ENCODE measurements around the gene LAIR2.
"Not testable (repeated sequence)": the region's sequence is repeated elsewhere in the genome, so short reads cannot be mapped to it uniquely, and the experiment has no call there.

LAIR2 gene

GRCh38 chr19:54495284-54495683, 7.3 kb upstream of the LAIR2 start:
- DNase-seq: not testable (repeated sequence)

DNA sequence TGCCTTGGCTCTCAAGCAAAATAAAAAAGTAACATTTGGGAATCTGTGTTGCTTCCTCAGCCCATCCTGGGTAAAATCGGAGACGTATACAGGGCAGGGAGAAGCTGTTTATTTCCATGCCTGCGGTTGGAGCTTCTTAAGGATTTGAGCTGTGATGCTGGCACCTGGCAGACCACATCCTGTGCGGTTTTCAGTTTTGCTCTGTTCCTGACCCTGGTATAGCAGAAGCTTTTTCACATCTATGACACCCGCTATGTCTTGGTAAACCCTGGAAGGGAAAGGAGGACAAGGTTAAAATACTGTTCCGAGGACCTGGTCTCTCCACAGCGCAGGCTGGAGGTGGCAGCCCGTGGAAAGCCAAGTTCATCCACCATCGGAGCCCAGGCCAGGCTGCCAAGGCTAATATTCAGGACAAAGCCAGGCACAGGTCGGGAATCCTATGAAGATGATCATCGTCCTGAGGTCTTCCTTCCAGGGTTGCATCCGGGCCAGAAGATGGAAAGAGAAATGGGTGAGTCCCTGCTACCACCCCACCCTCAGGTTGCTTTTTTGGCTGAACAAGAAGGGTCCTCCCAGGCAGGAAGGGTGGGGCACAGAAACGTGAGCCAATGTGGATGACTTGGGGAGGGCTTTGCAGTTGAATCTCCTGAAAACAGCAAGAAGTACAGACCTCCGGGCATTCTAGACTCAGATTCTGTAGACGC, 4.7 kb upstream of the LAIR2 start:
- DNase-seq: not testable (repeated sequence)

GRCh38 chr19:54498451-54498772, 4.2 kb upstream of the LAIR2 start:
- DNase-seq: not testable (repeated sequence)

DNA sequence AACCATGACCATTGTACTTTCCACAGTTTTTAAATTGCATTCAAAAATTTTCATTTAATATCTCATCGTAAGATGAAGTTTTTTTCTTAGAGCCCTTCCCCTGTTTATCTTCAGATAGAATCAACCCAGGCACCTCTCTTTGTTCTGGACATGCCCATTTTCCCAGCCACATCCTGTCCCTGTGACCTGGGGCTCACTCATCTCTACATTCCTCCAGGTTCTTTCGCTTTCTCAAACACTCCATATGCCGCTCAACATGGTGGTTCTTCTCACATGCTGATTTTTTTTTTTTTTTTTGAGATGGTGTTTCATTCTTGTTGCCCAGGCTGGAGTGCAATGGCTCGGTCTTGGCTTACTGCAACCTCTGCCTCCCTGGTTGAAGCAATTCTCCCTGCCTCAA, 2.9 kb downstream of the LAIR2 start:
- not testable (repeated sequence) for DNase-seq

- DNase-seq: no peak
These were observed 3.4 kb downstream of the LAIR2 start for GRCh38 chr19:54506079-54506478.

DNA sequence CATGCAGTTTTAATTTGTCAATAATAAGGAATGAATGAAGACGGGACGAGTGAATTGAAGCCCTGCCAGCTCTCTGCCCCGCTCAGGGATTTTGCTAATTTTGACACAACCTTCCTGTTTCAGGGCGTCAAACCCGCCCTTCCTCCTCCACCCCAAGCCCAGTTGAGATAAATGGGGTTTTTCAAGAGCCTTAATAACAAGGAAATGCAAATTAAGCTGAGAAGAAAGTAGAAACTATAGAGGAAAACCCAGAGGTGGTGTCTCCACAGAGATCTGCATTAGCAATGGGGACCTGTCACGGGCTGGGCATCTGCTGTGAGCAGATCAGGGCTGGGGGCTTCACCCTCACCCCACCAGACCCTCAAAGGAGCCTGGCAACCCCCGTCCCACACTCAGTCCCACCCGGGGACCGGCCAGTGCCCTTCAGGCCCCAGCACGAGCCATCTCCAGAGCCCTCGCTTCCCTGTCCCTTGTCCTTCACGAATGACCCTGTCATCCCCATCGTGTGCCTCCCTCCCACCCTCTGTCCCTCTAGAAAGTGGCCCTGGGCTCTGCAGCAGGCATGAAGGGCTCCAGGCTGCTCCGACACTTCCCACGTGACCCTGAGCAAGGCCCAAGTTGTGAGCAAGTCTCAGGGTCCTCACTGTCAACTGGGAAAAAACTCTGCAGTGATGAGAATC, 4.5 kb downstream of the LAIR2 start:
- DNase-seq: not testable (repeated sequence)

DNA sequence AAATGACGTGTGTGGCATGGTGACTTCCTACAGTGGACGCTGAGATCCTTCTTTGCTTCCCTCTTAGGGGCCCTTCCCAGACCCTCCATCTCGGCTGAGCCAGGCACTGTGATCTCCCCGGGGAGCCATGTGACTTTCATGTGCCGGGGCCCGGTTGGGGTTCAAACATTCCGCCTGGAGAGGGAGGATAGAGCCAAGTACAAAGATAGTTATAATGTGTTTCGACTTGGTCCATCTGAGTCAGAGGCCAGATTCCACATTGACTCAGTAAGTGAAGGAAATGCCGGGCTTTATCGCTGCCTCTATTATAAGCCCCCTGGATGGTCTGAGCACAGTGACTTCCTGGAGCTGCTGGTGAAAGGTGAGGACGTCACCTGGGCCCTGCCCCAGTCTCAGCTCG, 5.2 kb downstream of the LAIR2 start:
- DNase-seq: no peak

DNA sequence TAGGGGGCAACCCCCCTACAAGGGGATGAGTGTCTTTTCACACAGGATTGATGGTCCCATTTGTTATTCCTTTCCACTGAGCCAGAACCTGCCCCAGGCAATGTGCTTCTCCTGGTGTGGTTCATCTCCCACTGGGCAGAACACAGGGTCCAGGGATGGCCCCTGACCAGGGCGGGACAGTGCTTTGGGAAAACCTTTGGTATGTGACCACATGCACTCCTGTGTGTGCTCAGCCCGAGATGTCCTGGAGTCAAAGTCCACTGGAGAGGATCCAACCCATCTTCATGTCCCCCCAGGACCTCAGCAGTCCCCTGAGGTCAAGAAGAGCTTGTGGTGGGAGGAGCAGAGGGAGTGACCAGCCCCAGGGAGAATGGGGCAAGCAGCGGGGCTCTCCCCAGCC, 5.9 kb downstream of the LAIR2 start:
- DNase-seq: not testable (repeated sequence)

DNA sequence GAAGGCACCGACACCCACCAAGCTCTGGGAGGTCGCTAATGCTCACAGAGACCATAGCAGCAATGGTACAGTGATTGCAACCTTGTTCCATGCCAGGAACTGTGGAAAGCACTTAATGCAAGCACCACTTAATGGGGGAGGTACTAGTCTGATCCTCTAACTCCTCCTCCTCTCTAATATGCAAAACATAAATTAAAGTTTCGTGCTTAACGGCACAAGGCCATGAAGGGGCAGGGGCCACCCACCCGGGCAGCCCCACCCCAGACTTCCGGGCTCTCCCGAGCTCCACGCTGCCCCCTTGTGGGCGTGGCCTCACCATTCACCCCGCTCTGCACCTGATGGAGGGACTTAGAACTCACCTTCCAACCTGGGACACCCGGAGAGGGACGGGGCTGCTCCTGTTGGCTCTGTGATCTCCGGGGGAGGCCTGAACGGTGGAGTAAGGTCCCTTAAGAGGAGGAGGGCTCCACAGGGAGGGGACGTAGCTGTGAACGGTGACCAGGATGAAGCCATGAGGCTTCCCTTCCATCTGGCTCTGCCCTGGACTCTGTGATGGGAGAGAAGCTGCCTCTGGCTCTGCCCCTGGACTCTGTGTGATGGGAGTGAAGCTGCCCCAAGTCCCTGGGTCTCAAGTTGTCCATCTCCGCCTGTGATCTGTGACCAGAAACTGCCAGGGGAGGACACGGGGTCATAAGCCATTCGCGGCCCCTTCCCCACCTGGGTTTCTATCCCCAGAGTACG, 6.7 kb downstream of the LAIR2 start:
- not testable (repeated sequence) for DNase-seq

GRCh38 chr19:54515156-54515555, 12.5 kb downstream of the LAIR2 start:
- no peak for DNase-seq

DNA sequence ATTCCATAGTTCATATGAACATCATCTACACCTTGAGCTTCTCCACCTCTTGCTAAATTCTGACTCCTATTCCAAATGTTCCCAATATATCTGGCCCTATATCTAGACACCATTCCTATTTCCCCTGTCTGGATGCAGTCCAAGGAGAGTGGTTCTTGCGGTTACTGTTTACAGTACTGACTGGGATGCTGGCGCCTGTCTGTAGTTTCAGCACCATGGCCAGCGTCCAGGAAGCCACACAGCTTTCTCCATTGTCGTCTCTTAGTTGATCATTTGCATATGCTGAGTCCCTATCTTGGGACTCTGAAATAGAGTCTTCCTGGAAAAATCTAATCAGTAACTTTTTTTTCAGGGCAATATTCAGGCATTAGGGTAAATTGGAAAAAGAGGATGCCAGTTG, 14.9 kb downstream of the LAIR2 start:
- peak; percentile 52 for DNase-seq

- peak; percentile 19 for DNase-seq
These were observed 16.2 kb downstream of the LAIR2 start for GRCh38 chr19:54518844-54519243.

- peak; percentile 10 for DNase-seq
These were observed 18.6 kb downstream of the LAIR2 start for GRCh38 chr19:54521022-54521859.

GRCh38 chr19:54521860-54522513, 19.4 kb downstream of the LAIR2 start:
- no peak for DNase-seq

- peak; percentile 34 for DNase-seq
These were observed 20.8 kb downstream of the LAIR2 start for GRCh38 chr19:54523403-54523802.

- DNase-seq: no peak
These were observed 23.0 kb downstream of the LAIR2 start for GRCh38 chr19:54525636-54526035.

DNA sequence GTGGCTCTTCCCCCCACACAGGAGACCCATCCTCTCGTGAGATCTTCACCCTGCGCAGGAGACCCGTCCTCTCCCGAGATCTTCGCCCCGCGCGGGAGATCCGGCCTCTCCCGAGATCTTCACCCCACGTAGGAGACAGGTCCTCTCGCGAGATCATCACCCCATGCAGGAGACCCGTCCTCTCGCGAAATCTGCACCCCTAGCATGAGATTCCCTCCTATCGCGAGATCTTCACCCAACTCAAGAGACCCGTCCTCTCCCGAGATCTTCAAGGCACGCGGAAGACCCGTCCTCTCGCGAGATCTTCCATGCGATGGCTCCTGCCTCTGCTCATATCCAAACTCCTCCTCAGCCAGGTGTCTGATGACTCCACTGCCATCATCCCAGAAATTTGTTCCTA, 24.3 kb downstream of the LAIR2 start:
- no peak for DNase-seq

GRCh38 chr19:54530866-54531265, 28.2 kb downstream of the LAIR2 start:
- DNase-seq: no peak

DNA sequence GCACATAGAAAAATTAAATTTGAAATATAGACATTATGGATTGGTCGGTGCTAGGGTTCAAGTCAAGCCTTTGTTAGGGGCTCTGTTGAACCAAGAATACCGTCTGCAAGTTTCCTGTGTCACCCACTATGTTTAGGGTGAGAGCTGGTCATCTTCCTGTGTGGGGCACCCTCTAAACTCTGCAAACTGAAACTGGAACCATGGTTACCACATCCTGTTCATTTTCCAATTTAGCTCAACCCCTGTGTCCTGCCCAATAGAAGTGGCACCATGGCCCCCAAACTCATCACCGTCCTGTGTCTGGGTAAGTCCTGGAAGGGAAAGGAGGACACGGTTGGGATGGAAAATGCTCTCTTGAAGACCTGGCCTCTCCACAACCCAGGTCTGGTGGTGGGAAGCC, 29.9 kb downstream of the LAIR2 start:
- no peak for DNase-seq

GRCh38 chr19:54533476-54533875, 30.8 kb downstream of the LAIR2 start:
- no peak for DNase-seq

DNA sequence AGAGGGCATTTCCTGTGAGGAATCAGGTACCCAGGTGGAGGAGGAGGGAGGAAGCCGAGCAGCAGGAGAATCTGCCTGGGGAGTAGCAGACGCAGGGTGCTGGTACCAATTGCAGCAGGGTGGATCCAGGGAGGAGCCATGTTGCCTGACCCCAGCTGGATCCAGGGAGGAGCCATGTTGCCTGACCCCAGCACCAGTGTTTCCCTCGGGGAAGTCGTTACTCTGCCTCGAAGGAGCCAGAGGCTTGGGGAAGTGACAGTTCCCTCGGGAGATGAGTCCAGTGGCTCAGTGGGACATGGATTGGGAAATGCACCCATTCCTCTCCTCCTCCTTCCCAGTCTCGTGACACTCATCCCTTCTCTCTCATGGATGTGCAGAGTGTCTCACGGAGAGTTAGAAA, 31.5 kb downstream of the LAIR2 start:
- no peak for DNase-seq

GRCh38 chr19:54535601-54536000, 33.0 kb downstream of the LAIR2 start:
- no peak for DNase-seq

GRCh38 chr19:54536956-54537355, 34.3 kb downstream of the LAIR2 start:
- DNase-seq: no peak
